GM18508 (cell line): ENCODE measurements around the gene DUSP19.

Experiments used
- ATAC-seq: cut with Tn5 transposase; IDR thresholded peaks from one replicate; pipeline ENCODE4 v1.9.1; 2021; ENCODE audit warnings: moderate number of reproducible peaks; ENCODE audit not compliant: insufficient read depth, unreplicated experiment

Gene DUSP19

GRCh38 chr2:183063083-183063482 is 15.5 kb upstream of the DUSP19 start:
- ATAC-seq = no peak

GRCh38 chr2:183068561-183068960 is 10.0 kb upstream of the DUSP19 start:
- no peak for ATAC-seq

- no peak for ATAC-seq
These were observed 9.4 kb upstream of the DUSP19 start for GRCh38 chr2:183069174-183069573.

GRCh38 chr2:183070942-183071844 is 7.4 kb upstream of the DUSP19 start:
- no peak for ATAC-seq

- ATAC-seq = no peak
These were observed 6.4 kb upstream of the DUSP19 start for GRCh38 chr2:183072177-183072576.

GRCh38 chr2:183078163-183078463 is 434 bp upstream of the DUSP19 start:
- ATAC-seq = peak; percentile 3

- peak; percentile 20 for ATAC-seq
These were observed 710 bp downstream of the DUSP19 start for GRCh38 chr2:183079139-183079775.

- no peak for ATAC-seq
These were observed 3.4 kb downstream of the DUSP19 start for GRCh38 chr2:183081911-183082310.

GRCh38 chr2:183088061-183088460 is 9.5 kb downstream of the DUSP19 start:
- no peak for ATAC-seq

GRCh38 chr2:183089192-183089851 is 10.8 kb downstream of the DUSP19 start:
- no peak for ATAC-seq

GRCh38 chr2:183091318-183091953 is 12.9 kb downstream of the DUSP19 start:
- ATAC-seq = no peak

GRCh38 chr2:183091954-183092345 is 13.4 kb downstream of the DUSP19 start:
- no peak for ATAC-seq

- peak; percentile 83 for ATAC-seq
These were observed 15.5 kb downstream of the DUSP19 start for GRCh38 chr2:183093857-183094657.

- ATAC-seq = no peak
These were observed 27.0 kb downstream of the DUSP19 start for GRCh38 chr2:183105402-183106134.

- ATAC-seq = no peak
These were observed 34.0 kb downstream of the DUSP19 start for GRCh38 chr2:183112577-183112976.

GRCh38 chr2:183113630-183114029 is 35.1 kb downstream of the DUSP19 start:
- ATAC-seq = no peak

GRCh38 chr2:183117226-183117625 is 38.7 kb downstream of the DUSP19 start:
- no peak for ATAC-seq

- no peak for ATAC-seq
These were observed 44.8 kb downstream of the DUSP19 start for GRCh38 chr2:183123117-183123958.

GRCh38 chr2:183123959-183124221 is 45.3 kb downstream of the DUSP19 start:
- ATAC-seq = peak; percentile 20
